Activated naive CD4-positive, alpha-beta T cell treated with anti-CD3 and anti-CD28 coated beads, Interleukin-2, amount 50 U/mL, for 72 hours (primary cell): Measurements from ENCODE around the gene SYT7. TPM values are rescaled to one million over a fixed set of nuclear protein-coding genes. Genes with fewer than 3 reads are reported as not detected.

Experiments used
- ATAC-seq, 2 donors: fragments of 150-1000 bp; cut with Tn5 transposase; 2 replicates each; pipeline ENCODE4 v1.10.0; 2021; ENCODE audit warnings: mild to moderate bottlenecking in 2 of 2, moderate library complexity in 2 of 2
- DNase-seq, 2 donors: peaks; one replicate each; pipeline ENCODE4 v3.0.0; 2021 to 2022; ENCODE audit warnings: low spot score in 2 of 2
- H3K27ac Mint-ChIP-seq, 2 donors: one replicate each; pipeline ENCODE4 v1.8.0; 2022; ENCODE audit warnings: mild to moderate bottlenecking in 2 of 2, mixed read lengths in 2 of 2
- H3K36me3 Mint-ChIP-seq, 2 donors: one replicate each; pipeline ENCODE4 v1.8.0; 2022; ENCODE audit warnings: mixed read lengths in 2 of 2
- H3K9me3 Mint-ChIP-seq, 2 donors: one replicate each; pipeline ENCODE4 v1.8.0; 2022; ENCODE audit warnings: mixed read lengths in 2 of 2
- total RNA-seq, 2 donors: library from RNA; stranded (reverse); gene quantifications; one replicate each; pipeline ENCODE4 v1.2.3, GENCODE V29; 2022

Gene SYT7
- total RNA-seq, 2 donors from 2014 or later: not detected

- H3K9me3 Mint-ChIP-seq: no peaks in the 10 kb centered on the region
- H3K36me3 Mint-ChIP-seq: no peaks in the 10 kb centered on the region
- no peak for ATAC-seq
- DNase-seq: no peak
- no peak overlapping the region for H3K27ac Mint-ChIP-seq
Observed at GRCh38 chr11:61522881-61523280, 58.0 kb downstream of the SYT7 start.

- Mint-ChIP-seq H3K9me3 (no peaks in the 10 kb centered on the region), H3K36me3 (no peaks in the 10 kb centered on the region), H3K27ac (no peak overlapping the region)
- ATAC-seq (no peak), DNase-seq (no peak)
Observed at GRCh38 chr11:61518032-61518795, 62.7 kb downstream of the SYT7 start.

GRCh38 chr11:61516675-61517572, 64.0 kb downstream of the SYT7 start:
- no peaks in the 10 kb centered on the region for H3K36me3 Mint-ChIP-seq
- peak; percentile 69 to 80 for ATAC-seq

DNA sequence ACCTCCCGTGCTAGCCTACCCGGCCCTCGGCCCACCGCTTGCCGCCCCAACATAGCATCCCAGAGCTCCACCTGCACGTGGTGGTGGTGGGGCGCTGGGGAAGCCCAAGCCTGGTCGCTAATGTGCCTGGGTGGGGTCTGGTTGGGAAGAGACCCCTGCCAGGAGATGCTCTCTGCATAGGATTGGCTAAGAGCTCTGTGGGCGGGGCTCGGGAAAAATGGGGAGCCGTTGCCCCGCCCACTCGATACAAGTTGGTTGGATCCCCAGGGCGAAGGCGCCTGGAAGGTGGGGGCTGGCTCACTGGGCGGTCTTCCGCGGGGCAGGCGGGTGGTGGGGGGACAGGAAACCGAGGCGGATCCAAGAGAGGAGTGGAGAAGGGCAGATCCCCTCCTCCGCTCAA, 64.7 kb downstream of the SYT7 start:
- peak in 1 of 2 donors; percentile 32 for ATAC-seq
- no peak overlapping the region for H3K27ac Mint-ChIP-seq
- H3K9me3 Mint-ChIP-seq: no peaks in the 10 kb centered on the region
- no peak for DNase-seq
- no peaks in the 10 kb centered on the region for H3K36me3 Mint-ChIP-seq

More at GRCh38 chr11:61516675-61517572, 64.0 kb downstream of the SYT7 start:
- Mint-ChIP-seq H3K9me3 (no peaks in the 10 kb centered on the region), H3K27ac (no peak overlapping the region)
- DNase-seq: peak in 1 of 2 donors; percentile 78

- no peaks in the 10 kb centered on the region for H3K9me3 Mint-ChIP-seq
- H3K27ac Mint-ChIP-seq: no peak overlapping the region
- ATAC-seq: no peak
- no peaks in the 10 kb centered on the region for H3K36me3 Mint-ChIP-seq
- no peak for DNase-seq
Observed at GRCh38 chr11:61515686-61516085, 65.2 kb downstream of the SYT7 start.

- no peak for DNase-seq
- Mint-ChIP-seq H3K27ac (peak overlapping the region in 1 of 2 donors; percentile 53), H3K36me3 (no peaks in the 10 kb centered on the region), H3K9me3 (no peaks in the 10 kb centered on the region)
- ATAC-seq: no peak
Observed at GRCh38 chr11:61514050-61514917, 66.6 kb downstream of the SYT7 start.

DNA sequence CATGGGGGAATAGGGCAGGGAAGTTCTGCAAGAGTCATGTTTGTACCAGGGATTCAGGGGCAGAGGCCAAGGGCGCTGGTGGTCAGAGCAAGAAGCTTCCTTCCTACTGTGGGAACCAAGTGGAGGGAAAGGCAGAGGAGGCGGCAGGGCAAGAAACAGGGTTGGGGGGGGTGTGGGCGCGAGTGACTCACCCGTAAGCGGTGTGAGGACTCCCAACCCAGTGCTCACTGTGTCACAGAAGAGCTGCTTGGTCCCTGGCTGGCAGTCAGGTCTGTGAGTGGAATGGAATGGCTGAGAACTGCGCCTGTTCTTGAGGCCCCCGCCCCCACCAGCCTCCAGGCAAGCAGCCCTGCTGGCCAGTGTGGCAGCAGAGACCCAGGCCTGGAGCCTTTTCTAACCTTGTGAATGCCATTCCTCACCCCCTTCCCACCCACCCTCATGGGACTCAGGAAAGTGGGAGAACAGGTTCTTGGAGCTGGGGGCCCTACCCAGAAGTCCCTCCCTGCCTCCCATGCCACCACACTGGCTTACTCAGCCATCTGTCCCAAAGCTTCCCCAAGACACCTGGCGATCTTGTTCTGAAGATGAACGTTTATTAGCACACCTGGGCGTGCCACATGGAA, 67.6 kb downstream of the SYT7 start:
- H3K27ac Mint-ChIP-seq: no peak overlapping the region

GRCh38 chr11:61512435-61512834, 68.4 kb downstream of the SYT7 start:
- Mint-ChIP-seq H3K36me3 (peaks cover 0 to 6% of the 10 kb centered on the region in 2 donors), H3K9me3 (no peaks in the 10 kb centered on the region), H3K27ac (no peak overlapping the region)
- ATAC-seq (no peak), DNase-seq (no peak)

More for the DNA sequence above, 67.6 kb downstream of the SYT7 start:
- H3K9me3 Mint-ChIP-seq: no peaks in the 10 kb centered on the region
- ATAC-seq: no peak
- no peak for DNase-seq
- no peaks in the 10 kb centered on the region for H3K36me3 Mint-ChIP-seq

- Mint-ChIP-seq H3K9me3 (no peaks in the 10 kb centered on the region), H3K27ac (no peak overlapping the region), H3K36me3 (peaks cover 0 to 8% of the 10 kb centered on the region in 2 donors)
- DNase-seq (no peak), ATAC-seq (no peak)
Observed at GRCh38 chr11:61511383-61511782, 69.5 kb downstream of the SYT7 start.

GRCh38 chr11:61510974-61511373, 69.9 kb downstream of the SYT7 start:
- Mint-ChIP-seq H3K27ac (no peak overlapping the region), H3K9me3 (no peaks in the 10 kb centered on the region), H3K36me3 (peaks cover 0 to 8% of the 10 kb centered on the region in 2 donors)
- ATAC-seq (no peak), DNase-seq (no peak)

- ATAC-seq (no peak), DNase-seq (no peak)
- Mint-ChIP-seq H3K27ac (no peak overlapping the region), H3K36me3 (peaks cover 0 to 8% of the 10 kb centered on the region in 2 donors), H3K9me3 (no peaks in the 10 kb centered on the region)
Observed at GRCh38 chr11:61510166-61510919, 70.5 kb downstream of the SYT7 start.

- Mint-ChIP-seq H3K9me3 (no peaks in the 10 kb centered on the region), H3K27ac (no peak overlapping the region), H3K36me3 (peaks cover 0 to 8% of the 10 kb centered on the region in 2 donors)
- DNase-seq (peak; percentile 63 to 76), ATAC-seq (peak; percentile 81 to 87)
Observed at GRCh38 chr11:61509043-61510029, 71.5 kb downstream of the SYT7 start.

DNA sequence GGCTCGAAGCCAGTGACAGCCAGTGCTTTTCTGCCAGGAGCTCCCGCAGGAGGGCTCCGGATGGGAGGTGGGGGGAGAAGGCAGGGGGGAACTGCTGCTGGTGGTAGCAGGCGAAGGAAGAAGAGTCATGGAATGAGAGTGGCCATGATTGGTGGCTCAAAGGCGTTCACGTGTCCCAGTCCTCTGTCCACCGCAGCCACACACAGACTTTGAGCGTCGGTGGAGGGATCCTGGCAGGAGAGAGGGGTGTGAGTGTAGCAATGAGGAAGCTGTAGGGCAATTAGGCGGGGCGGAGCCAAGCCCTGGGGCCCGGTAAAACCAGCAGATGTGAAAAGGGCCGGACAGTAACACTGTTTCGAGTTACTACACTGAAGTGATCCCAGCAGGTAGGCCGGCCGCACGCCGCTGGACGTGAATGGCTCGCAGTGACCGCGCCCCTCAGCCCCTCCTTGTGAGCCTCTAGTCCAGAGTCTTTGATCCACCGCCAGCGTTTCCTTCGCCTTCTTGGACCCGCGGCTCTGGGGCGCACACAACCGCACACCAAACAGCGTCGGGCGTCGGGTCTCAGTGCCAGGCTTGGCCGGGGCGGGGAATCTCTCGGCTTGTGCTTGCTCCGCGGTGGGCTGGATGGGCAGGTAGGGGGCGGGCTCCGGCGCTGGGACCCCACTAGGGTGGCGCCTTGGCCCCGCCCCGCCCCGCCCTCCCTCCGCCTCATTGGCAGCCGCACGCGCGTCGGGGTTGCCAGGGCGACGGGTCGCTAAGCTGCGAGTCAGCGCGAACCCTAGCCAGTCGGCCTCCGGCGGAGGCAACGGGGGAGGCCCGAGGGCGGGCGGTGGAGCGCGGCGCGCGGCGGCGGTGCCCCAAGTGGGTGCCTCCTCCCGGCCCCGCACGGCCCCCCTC, 72.7 kb downstream of the SYT7 start, which contains the start of gene LRRC10B:
Gene LRRC10B (plus strand): TSS at position 788 of the 900 bp plus-strand sequence. CDS start 250 bp downstream, outside the sequence.
- H3K9me3 Mint-ChIP-seq: no peaks in the 10 kb centered on the region
- no peak within 1 kb of the TSS for H3K27ac Mint-ChIP-seq
- peaks cover 0 to 8% of the 10 kb centered on the region in 2 donors for H3K36me3 Mint-ChIP-seq
- ATAC-seq (peak; percentile 46 to 67), DNase-seq (peak in 1 of 2 donors; percentile 51)
